ENCODE data around the gene TDO2. TPM values are rescaled to one million over a fixed set of nuclear protein-coding genes. Genes with fewer than 3 reads are reported as not detected.

Gene TDO2
- total RNA-seq, 1 donor from 2014 or later = 0.40 TPM

DNA sequence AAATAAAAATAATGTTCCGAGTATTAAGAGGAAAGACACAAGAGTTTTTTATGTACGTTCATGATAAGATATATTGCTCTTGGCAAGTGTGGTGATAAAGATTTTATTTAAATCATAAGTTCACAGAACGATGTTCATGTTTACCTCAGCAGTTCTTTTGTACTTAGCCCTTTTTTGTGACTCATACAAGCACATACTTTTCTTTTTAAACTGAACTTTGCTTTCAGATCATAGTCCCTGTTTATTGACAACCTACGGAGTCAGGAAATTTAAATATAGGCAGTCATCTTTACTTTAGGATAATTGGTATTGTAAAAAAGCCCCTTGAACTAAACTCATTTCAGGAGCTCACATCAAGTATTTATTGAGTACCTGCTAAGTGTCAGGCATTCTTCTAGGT lies 51.4 kb downstream of the TDO2 start:
- no peak for ATAC-seq

- no peak for ATAC-seq
Measured at GRCh38 chr4:155956461-155956860, 53.0 kb downstream of the TDO2 start.

- no peak for ATAC-seq
Measured at GRCh38 chr4:155959417-155959816, 55.9 kb downstream of the TDO2 start.

- no peak for ATAC-seq
Measured at GRCh38 chr4:155960522-155960921, 57.0 kb downstream of the TDO2 start.

- no peak for ATAC-seq
Measured at GRCh38 chr4:155961575-155961974, 58.1 kb downstream of the TDO2 start.

- no peak for ATAC-seq
Measured at GRCh38 chr4:155962767-155963166, 59.3 kb downstream of the TDO2 start.

DNA sequence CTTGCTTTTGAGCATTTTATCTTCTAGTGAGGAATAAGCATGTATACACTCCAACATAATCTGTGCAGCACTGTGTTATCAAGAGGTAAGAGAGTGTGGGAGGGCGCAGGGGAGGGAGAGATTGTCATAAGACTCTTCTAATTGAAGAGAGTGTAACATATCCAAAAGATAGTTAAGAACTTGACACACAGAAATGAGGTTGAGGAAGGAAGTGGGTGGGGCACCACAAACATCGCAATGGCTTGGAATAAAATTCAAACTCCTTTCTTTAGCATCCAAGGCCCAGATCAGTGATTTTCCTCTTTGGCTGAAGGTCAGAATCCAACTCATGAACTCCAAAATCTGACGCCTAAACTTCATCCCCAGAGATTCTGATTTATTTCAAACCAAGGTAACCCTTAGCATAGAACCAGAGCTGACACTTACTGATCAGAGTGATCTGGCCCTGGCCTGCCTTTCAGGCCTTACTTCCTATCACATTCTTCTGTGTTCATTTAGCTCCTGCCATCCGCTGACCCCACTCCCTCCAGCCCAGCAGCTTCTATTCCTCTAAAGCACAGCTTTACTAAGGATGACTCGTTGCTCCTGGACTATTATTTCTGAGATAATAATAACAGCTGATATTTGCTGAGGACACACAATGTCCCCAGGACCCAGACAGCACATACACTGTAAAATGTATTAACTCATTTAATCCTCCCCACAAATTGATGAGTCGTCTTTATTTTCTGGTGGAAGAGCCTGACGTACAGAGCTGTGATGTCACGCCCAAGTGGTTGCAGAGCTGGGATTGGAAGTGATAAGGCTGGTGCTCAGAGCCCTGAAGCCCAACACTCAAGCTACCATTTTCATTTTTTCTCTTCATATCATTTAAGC lies 60.8 kb downstream of the TDO2 start:
- ATAC-seq = no peak

DNA sequence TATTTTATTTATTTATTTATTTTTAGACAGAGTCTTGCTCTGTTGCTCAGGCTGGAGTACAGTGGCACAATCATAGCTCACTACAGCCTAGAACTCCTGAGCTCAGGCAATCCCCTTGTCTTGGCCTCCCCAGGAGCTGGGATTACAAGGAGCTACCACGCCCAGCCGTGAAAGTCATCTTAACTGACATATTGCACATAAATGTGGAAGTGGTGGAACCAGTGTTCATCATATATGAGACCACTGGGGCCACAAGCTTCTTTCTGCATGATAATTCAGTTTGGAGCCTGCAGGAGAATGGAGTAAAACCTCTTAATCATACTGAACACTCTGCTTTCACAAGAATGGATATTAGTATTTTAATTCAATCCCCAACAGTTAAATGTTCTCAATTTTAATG lies 62.7 kb downstream of the TDO2 start:
- ATAC-seq = no peak

- ATAC-seq = no peak
Measured at GRCh38 chr4:155966731-155967395, 63.4 kb downstream of the TDO2 start.

Other genes with a start within 250 kb of the TDO2 start
- 2.5 TPM for gene GUCY1A1, start 236.8 kb upstream of the TDO2 start, total RNA-seq
- gene GUCY1B1, start 144.7 kb upstream of the TDO2 start, total RNA-seq = 0.96 TPM
- not detected for gene ASIC5, start 37.4 kb upstream of the TDO2 start, total RNA-seq
- 2.4 TPM for gene CTSO, start 50.2 kb downstream of the TDO2 start, total RNA-seq

Measured in esophagus mucosa (tissue), 1 donor.